CD4-positive, alpha-beta T cell (primary cell): ENCODE measurements around the gene CEP68. TPM values are rescaled to one million over a fixed set of nuclear protein-coding genes. Genes with fewer than 3 reads are reported as not detected.

Source experiments
- ATAC-seq: fragments of 200-7000 bp; cut with Tn5 transposase; one replicate; pipeline ENCODE4 v1.10.0; 2022; ENCODE audit warnings: mild to moderate bottlenecking; ENCODE audit not compliant: poor library complexity
- CTCF ChIA-PET: fragments of 350-600 bp; sonication (Branson Sonifier 250); formaldehyde crosslinking; loops from one replicate; lab custom pipeline; 2021; ENCODE audit warnings: antibody characterized with exemption, inconsistent platforms; lab: Charles Lee
- POLR2A ChIA-PET: fragments of 350-600 bp; sonication (Branson Sonifier 250); formaldehyde crosslinking; loops from one replicate; lab custom pipeline; 2021; ENCODE audit warnings: antibody characterized with exemption, inconsistent platforms; lab: Charles Lee
- DNase-seq, 14 experiments: peaks; one replicate each; pipeline ENCODE4 v3.0.0-alpha.2; 2013 to 2020; ENCODE audit warnings: mixed read lengths in 2 of 14
- H3K27ac ChIP-seq, 2 donors: one replicate each; pipeline versions ENCODE4 v1.5.1 to v1.7.0; 2013; ENCODE audit warnings: low read length in 2 of 2, low read depth in 1 of 2, mild to moderate bottlenecking in 1 of 2
- H3K27me3 ChIP-seq, 2 experiments: 1 replicate in 1 of 2; 2 replicates in 1 of 2; pipeline versions ENCODE4 v1.6.1 to v1.7.0; 2013; ENCODE audit warnings: low read length in 2 of 2, control low read depth in 1 of 2, mild to moderate bottlenecking in 1 of 2, moderate library complexity in 1 of 2; ENCODE audit not compliant: insufficient read depth in 2 of 2, control insufficient read depth in 1 of 2
- H3K36me3 ChIP-seq: one replicate; pipeline ENCODE4 v1.6.1; 2013; ENCODE audit warnings: low read length, control low read depth; ENCODE audit not compliant: insufficient read depth
- H3K4me1 ChIP-seq: one replicate; pipeline ENCODE4 v1.6.1; 2013; ENCODE audit warnings: low read length, control low read depth; ENCODE audit not compliant: insufficient read depth
- H3K4me3 ChIP-seq: one replicate; pipeline ENCODE4 v1.5.1; 2013; ENCODE audit warnings: mild to moderate bottlenecking, low read length, moderate library complexity
- H3K9me3 ChIP-seq, 2 experiments: 1 replicate in 1 of 2; 2 replicates in 1 of 2; pipeline versions ENCODE4 v1.6.1 to v1.7.0; 2013; ENCODE audit warnings: low read length in 2 of 2, mild to moderate bottlenecking in 2 of 2, control low read depth in 1 of 2, moderate library complexity in 1 of 2; ENCODE audit not compliant: control insufficient read depth in 1 of 2, insufficient read depth in 1 of 2
- H3K27ac Mint-ChIP-seq: one replicate; pipeline ENCODE4 v1.8.0; 2020; ENCODE audit warnings: mixed read lengths
- H3K27me3 Mint-ChIP-seq: one replicate; pipeline ENCODE4 v1.8.0; 2021; ENCODE audit warnings: mixed read lengths
- H3K36me3 Mint-ChIP-seq: one replicate; pipeline ENCODE4 v1.8.0; 2021; ENCODE audit warnings: low read depth, mixed read lengths
- H3K4me1 Mint-ChIP-seq: one replicate; pipeline ENCODE4 v1.8.0; 2021; ENCODE audit warnings: low read depth, mixed read lengths
- H3K4me3 Mint-ChIP-seq: one replicate; pipeline ENCODE4 v1.8.0; 2020; ENCODE audit warnings: mild to moderate bottlenecking, mixed read lengths
- H3K9me3 Mint-ChIP-seq: one replicate; pipeline ENCODE4 v1.8.0; 2020; ENCODE audit warnings: mixed read lengths
- CTCF ChIP-seq: fragments of 200-600 bp; IDR thresholded peaks from one replicate; pipeline ENCODE4 v1.8.0; 2022; ENCODE audit warnings: antibody characterized with exemption, mild to moderate bottlenecking
- intact Hi-C, 2 experiments: fragments of 100-400 bp; cut with DNase I in 1 of 2; cut with micrococcal nuclease in 1 of 2; formaldehyde crosslinking; loops; one replicate each; pipeline versions ENCODE4 v1.15.1 to v1.9.0; 2023 to 2025; cut with DNase I, micrococcal nuclease
- total RNA-seq, 174 experiments: library from RNA in 2 of 174; stranded (reverse) in 2 of 174; gene quantifications; one replicate each; pipeline ENCODE4 v1.2.3 and lab custom pipeline; 2021 to 2026

CEP68 gene
- total RNA-seq, 2 experiments from 2014 or later, result 19.4 to 20.1 TPM

- H3K27me3 Mint-ChIP-seq, result no peaks in the 10 kb centered on the region
- no peak for TF ChIP-seq CTCF
- CTCF ChIA-PET, result no interaction called here
- H3K36me3 ChIP-seq, result peaks cover 8% of the 10 kb centered on the region
- H3K4me1 ChIP-seq, result peaks cover 23% of the 10 kb centered on the region
- ATAC-seq (no peak), DNase-seq (no peak)
- no peaks in the 10 kb centered on the region for H3K9me3 ChIP-seq
- no peak overlapping the region for H3K4me3 ChIP-seq
- H3K4me3 Mint-ChIP-seq, result no peak overlapping the region
- POLR2A ChIA-PET, result interaction anchor here (1.0 to 2.0 kb wide), 2 partner anchors 17 to 57 kb away, joined by 3 to 6 read pairs; partner anchors contain the start of genes CEP68 and RAB1A
- no peaks in the 10 kb centered on the region for H3K9me3 Mint-ChIP-seq
- no peak overlapping the region for H3K27ac Mint-ChIP-seq
- intact Hi-C loops, result no loop called here
- no peak overlapping the region for H3K27ac ChIP-seq
- peaks cover 69% of the 10 kb centered on the region for H3K4me1 Mint-ChIP-seq
- H3K27me3 ChIP-seq, result no peaks in the 10 kb centered on the region
- H3K36me3 Mint-ChIP-seq, result peaks cover 42% of the 10 kb centered on the region
These were observed 57.0 kb downstream of the CEP68 start for GRCh38 chr2:65113229-65113628.

GRCh38 chr2:65113816-65114215 is 57.6 kb downstream of the CEP68 start:
- H3K27ac ChIP-seq, result no peak overlapping the region

GRCh38 chr2:65114921-65115320 is 58.7 kb downstream of the CEP68 start:
- TF ChIP-seq CTCF, result no peak
- peaks cover 74% of the 10 kb centered on the region for H3K4me1 Mint-ChIP-seq
- POLR2A ChIA-PET, result no interaction called here
- no peaks in the 10 kb centered on the region for H3K27me3 ChIP-seq
- H3K36me3 ChIP-seq, result peaks cover 6% of the 10 kb centered on the region
- H3K27ac ChIP-seq, result no peak overlapping the region
- peaks cover 34% of the 10 kb centered on the region for H3K4me1 ChIP-seq
- no peaks in the 10 kb centered on the region for H3K27me3 Mint-ChIP-seq
- CTCF ChIA-PET, result interaction anchor here (1.4 kb wide), 1 partner anchor 15 kb away, joined by 3 read pairs; the partner anchor contains the start of gene RAB1A
- ATAC-seq (no peak), DNase-seq (no peak)
- no peak overlapping the region for H3K4me3 ChIP-seq
- H3K4me3 Mint-ChIP-seq, result no peak overlapping the region
- no peaks in the 10 kb centered on the region for H3K9me3 ChIP-seq
- H3K36me3 Mint-ChIP-seq, result peaks cover 34% of the 10 kb centered on the region
- intact Hi-C loops, result no loop called here
- no peaks in the 10 kb centered on the region for H3K9me3 Mint-ChIP-seq
- no peak overlapping the region for H3K27ac Mint-ChIP-seq

More at GRCh38 chr2:65113816-65114215, 57.6 kb downstream of the CEP68 start:
- Histone ChIP-seq H3K4me3 (no peak overlapping the region), H3K9me3 (no peaks in the 10 kb centered on the region), H3K27me3 (no peaks in the 10 kb centered on the region), H3K4me1 (peaks cover 26% of the 10 kb centered on the region), H3K36me3 (peaks cover 8% of the 10 kb centered on the region)
- Mint-ChIP-seq H3K27me3 (no peaks in the 10 kb centered on the region), H3K4me3 (peak overlapping the region; percentile 15), H3K4me1 (peaks cover 71% of the 10 kb centered on the region), H3K27ac (peak overlapping the region; percentile 24), H3K9me3 (no peaks in the 10 kb centered on the region), H3K36me3 (peaks cover 41% of the 10 kb centered on the region)
- no peak for TF ChIP-seq CTCF
- DNase-seq (no peak), ATAC-seq (no peak)
- CTCF ChIA-PET, result no interaction called here
- intact Hi-C loops, result no loop called here
- POLR2A ChIA-PET, result interaction anchor here (1.0 to 2.0 kb wide), 2 partner anchors 16 to 58 kb away, joined by 3 to 6 read pairs; partner anchors contain the start of genes CEP68 and RAB1A
